PC-3 (cell line): ENCODE results near the gene PTPRN2.

ENCODE experiments used
- CTCF ChIP-seq: fragments of 300-600 bp; sonication (generic); conservative IDR thresholded peaks from 2 replicates; pipeline ENCODE4 v1.5.1; 2017; ENCODE audit warnings: antibody characterized with exemption, low read depth, mild to moderate bottlenecking, low read length
- EZH2phosphoT487 ChIP-seq: fragments of 300-600 bp; sonication (generic); IDR thresholded peaks from 2 replicates; pipeline ENCODE4 v1.6.1; 2018; ENCODE audit warnings: mild to moderate bottlenecking, antibody characterized with exemption, low read length, borderline replicate concordance

- TF ChIP-seq CTCF (no peak), EZH2phosphoT487 (no peak)
Observed at GRCh38 chr7:158067931-158068482, 519.6 kb downstream of the PTPRN2 start.
